A549 treated with CpdA at 1 μM for 4 hours (cell line): ENCODE data around the gene USP17L24. TPM values are rescaled to one million over a fixed set of nuclear protein-coding genes. Genes with fewer than 3 reads are reported as not detected.

ENCODE experiments used
- total RNA-seq: library from RNA; stranded (reverse); fragments of 200-300 nt; extraction: Qiagen RNA extraction; gene quantifications from 5 replicates; pipeline ENCODE4 v1.2.3, GENCODE V29; 2022; ENCODE audit warnings: low read depth

The USP17L24 gene
- not detected in 5 replicates for total RNA-seq

GRCh38 chr4:9324865-9325264 is at the start of gene USP17L24:
Gene USP17L24, plus strand, starts transcription at chr4:9325165. Its CDS starts 0 bp downstream, at chr4:9325165.

GRCh38 chr4:9329611-9330010 is 4.6 kb downstream of the USP17L24 start, which contains the start of gene USP17L25:
Gene USP17L25, plus strand, starts transcription at chr4:9329911. Its CDS starts 0 bp downstream, at chr4:9329911.

GRCh38 chr4:9334358-9334757 is 9.4 kb downstream of the USP17L24 start, which contains the start of gene USP17L26:
Gene USP17L26, plus strand, starts transcription at chr4:9334658. Its CDS starts 0 bp downstream, at chr4:9334658.

GRCh38 chr4:9339103-9339502 is 14.1 kb downstream of the USP17L24 start, which contains the start of gene USP17L5:
Gene USP17L5, plus strand, starts transcription at chr4:9339403. Its CDS starts 0 bp downstream, at chr4:9339403.

GRCh38 chr4:9343848-9344247 is 18.9 kb downstream of the USP17L24 start, which contains the start of gene USP17L27:
Gene USP17L27, plus strand, starts transcription at chr4:9344148. Its CDS starts 0 bp downstream, at chr4:9344148.

GRCh38 chr4:9348593-9348992 is 23.6 kb downstream of the USP17L24 start, which contains the start of gene USP17L28:
Gene USP17L28, plus strand, starts transcription at chr4:9348893. Its CDS starts 0 bp downstream, at chr4:9348893.

GRCh38 chr4:9353338-9353737 is 28.4 kb downstream of the USP17L24 start, which contains the start of gene USP17L29:
Gene USP17L29, plus strand, starts transcription at chr4:9353638. Its CDS starts 0 bp downstream, at chr4:9353638.

GRCh38 chr4:9362829-9363228 is 37.9 kb downstream of the USP17L24 start, which contains the start of gene USP17L30:
Gene USP17L30, plus strand, starts transcription at chr4:9363129. Its CDS starts 0 bp downstream, at chr4:9363129.

Other genes with a start within 250 kb of the USP17L24 start
- not detected in 5 replicates for gene FAM90A26, start 154.8 kb upstream of the USP17L24 start, total RNA-seq
- gene USP17L10, start 114.5 kb upstream of the USP17L24 start, total RNA-seq = not detected in 5 replicates
- not detected in 5 replicates for gene USP17L11, start 109.8 kb upstream of the USP17L24 start, total RNA-seq
- not detected in 5 replicates for gene USP17L12, start 105.0 kb upstream of the USP17L24 start, total RNA-seq
- not detected in 5 replicates for gene USP17L13, start 100.3 kb upstream of the USP17L24 start, total RNA-seq
- not detected in 5 replicates for gene USP17L15, start 90.8 kb upstream of the USP17L24 start, total RNA-seq
- not detected in 5 replicates for gene USP17L17, start 81.3 kb upstream of the USP17L24 start, total RNA-seq
- not detected in 5 replicates for gene USP17L18, start 76.5 kb upstream of the USP17L24 start, total RNA-seq
- gene USP17L19, start 71.8 kb upstream of the USP17L24 start, total RNA-seq = not detected in 5 replicates
- not detected in 5 replicates for gene USP17L20, start 67.0 kb upstream of the USP17L24 start, total RNA-seq
- not detected in 5 replicates for gene USP17L21, start 62.3 kb upstream of the USP17L24 start, total RNA-seq
- gene USP17L22, start 57.5 kb upstream of the USP17L24 start, total RNA-seq = not detected in 5 replicates
- not detected in 5 replicates for gene USP17L25, start 4.7 kb downstream of the USP17L24 start, total RNA-seq
- gene USP17L26, start 9.5 kb downstream of the USP17L24 start, total RNA-seq = not detected in 5 replicates
- gene USP17L5, start 14.2 kb downstream of the USP17L24 start, total RNA-seq = not detected in 5 replicates
- not detected in 5 replicates for gene USP17L27, start 19.0 kb downstream of the USP17L24 start, total RNA-seq
- not detected in 5 replicates for gene USP17L28, start 23.7 kb downstream of the USP17L24 start, total RNA-seq
- gene USP17L29, start 28.5 kb downstream of the USP17L24 start, total RNA-seq = not detected in 5 replicates
- gene USP17L30, start 38.0 kb downstream of the USP17L24 start, total RNA-seq = not detected in 5 replicates
- gene DEFB131A, start 119.2 kb downstream of the USP17L24 start, total RNA-seq = not detected in 5 replicates